Common myeloid progenitor, CD34-positive (primary cell): ENCODE results near the gene MAGI1.

ENCODE experiments used
- CTCF ChIA-PET: fragments of 350-600 bp; sonication (Branson Sonifier 250); formaldehyde crosslinking; loops from one replicate; lab custom pipeline; 2021; ENCODE audit warnings: antibody characterized with exemption; lab: Charles Lee
- POLR2A ChIA-PET: fragments of 350-600 bp; sonication (Branson Sonifier 250); formaldehyde crosslinking; loops from one replicate; lab custom pipeline; 2021; ENCODE audit warnings: antibody characterized with exemption; lab: Charles Lee
- DNase-seq, 3 donors: peaks; one replicate each; pipeline versions ENCODE4 v3.0.0 to v3.0.0-alpha.2; 2013
- H3K27ac ChIP-seq, 2 experiments: 1 replicate in 1 of 2; 2 replicates in 1 of 2; pipeline ENCODE4 v1.7.0; 2013; ENCODE audit warnings: inconsistent platforms in 2 of 2, low read length in 2 of 2, mild to moderate bottlenecking in 2 of 2, low read depth in 1 of 2, moderate library complexity in 1 of 2; ENCODE audit not compliant: severe bottlenecking in 2 of 2, insufficient read depth in 1 of 2, poor library complexity in 1 of 2
- H3K27me3 ChIP-seq, 5 experiments: replicated peaks in 2 of 5; 1 replicate in 3 of 5; 2 replicates in 2 of 5; pipeline versions ENCODE4 v1.6.1 to v1.7.0; 2013; ENCODE audit warnings: low read length in 4 of 5, mild to moderate bottlenecking in 2 of 5, moderate library complexity in 2 of 5, inconsistent platforms in 1 of 5; ENCODE audit not compliant: insufficient read depth in 5 of 5, control insufficient read depth in 4 of 5
- H3K36me3 ChIP-seq, 4 experiments: 1 replicate in 2 of 4; 2 replicates in 2 of 4; pipeline versions ENCODE4 v1.6.1 to v1.7.0; 2013; ENCODE audit warnings: low read length in 3 of 4, control low read depth in 1 of 4, mild to moderate bottlenecking in 1 of 4; ENCODE audit not compliant: control insufficient read depth in 4 of 4, insufficient read depth in 4 of 4
- H3K4me1 ChIP-seq, 4 experiments: 1 replicate in 3 of 4; 2 replicates in 1 of 4; pipeline versions ENCODE4 v1.6.1 to v1.7.1; 2013; ENCODE audit warnings: low read length in 3 of 4, mild to moderate bottlenecking in 3 of 4, control low read depth in 1 of 4, inconsistent platforms in 1 of 4, moderate library complexity in 1 of 4; ENCODE audit not compliant: control insufficient read depth in 4 of 4, insufficient read depth in 4 of 4; ENCODE audit errors: control extremely low read depth in 1 of 4
- H3K4me3 ChIP-seq, 7 experiments: 1 replicate in 4 of 7; 2 replicates in 3 of 7; pipeline versions ENCODE4 v1.5.1 to v1.7.0; 2013; ENCODE audit warnings: mild to moderate bottlenecking in 7 of 7, low read length in 6 of 7, moderate library complexity in 6 of 7, inconsistent platforms in 2 of 7, low read depth in 2 of 7, control low read depth in 1 of 7; ENCODE audit not compliant: insufficient read depth in 4 of 7, control insufficient read depth in 1 of 7; ENCODE audit errors: extremely low read depth in 1 of 7
- H3K9me3 ChIP-seq, 5 experiments: 1 replicate in 4 of 5; 2 replicates in 1 of 5; pipeline versions ENCODE4 v1.6.1 to v1.7.1; 2013; ENCODE audit warnings: low read length in 4 of 5, mild to moderate bottlenecking in 2 of 5, inconsistent platforms in 1 of 5, low read depth in 1 of 5, moderate library complexity in 1 of 5; ENCODE audit not compliant: control insufficient read depth in 4 of 5, insufficient read depth in 2 of 5; ENCODE audit errors: control extremely low read depth in 1 of 5
- WGBS: methylation state at CpG from one replicate; pipeline ENCODE4 v1.1.5; 2013; ENCODE audit not compliant: insufficient coverage; 5-methylcytosine and 5-hydroxymethylcytosine counted together

The MAGI1 gene

GRCh38 chr3:66000506-66000905, 38.2 kb downstream of the MAGI1 start:
- Histone ChIP-seq H3K4me3 (no peak overlapping the region), H3K27me3 (peaks cover 0 to 2% (median 0%) of the 10 kb centered on the region in 5 experiments), H3K27ac (no peak overlapping the region), H3K4me1 (no peaks in the 10 kb centered on the region), H3K9me3 (no peaks in the 10 kb centered on the region), H3K36me3 (no peaks in the 10 kb centered on the region)
- POLR2A ChIA-PET, result no interaction called here
- DNase-seq, result no peak
- CTCF ChIA-PET, result no interaction called here

GRCh38 chr3:65999606-66000005, 39.1 kb downstream of the MAGI1 start:
- Histone ChIP-seq H3K4me1 (no peaks in the 10 kb centered on the region), H3K9me3 (no peaks in the 10 kb centered on the region), H3K4me3 (no peak overlapping the region), H3K27ac (no peak overlapping the region), H3K36me3 (no peaks in the 10 kb centered on the region), H3K27me3 (peaks cover 0 to 2% (median 0%) of the 10 kb centered on the region in 5 experiments)
- CTCF ChIA-PET, result no interaction called here
- POLR2A ChIA-PET, result no interaction called here
- no peak for DNase-seq
- 96% methylated on average over 5 of the region's 8 CpGs for WGBS

GRCh38 chr3:65996589-65996988, 42.1 kb downstream of the MAGI1 start:
- CTCF ChIA-PET, result no interaction called here
- Histone ChIP-seq H3K27me3 (peaks cover 0 to 2% (median 0%) of the 10 kb centered on the region in 5 experiments), H3K4me1 (no peaks in the 10 kb centered on the region), H3K27ac (no peak overlapping the region), H3K9me3 (no peaks in the 10 kb centered on the region), H3K4me3 (no peak overlapping the region), H3K36me3 (no peaks in the 10 kb centered on the region)
- no peak for DNase-seq
- 91% methylated on average over 9 of the region's 11 CpGs for WGBS
- POLR2A ChIA-PET, result no interaction called here

GRCh38 chr3:65995515-65995914, 43.2 kb downstream of the MAGI1 start:
- no peaks in the 10 kb centered on the region for H3K36me3 ChIP-seq
- H3K4me3 ChIP-seq, result no peak overlapping the region
- H3K4me1 ChIP-seq, result no peaks in the 10 kb centered on the region
- no peak overlapping the region for H3K27ac ChIP-seq
- peaks cover 0 to 2% (median 0%) of the 10 kb centered on the region in 5 experiments for H3K27me3 ChIP-seq
- ChIA-PET POLR2A (no interaction called here), CTCF (interaction anchor here (0.7 kb wide), 1 partner anchor 16 kb away, joined by 3 read pairs; no protein-coding TSS in a partner anchor)
- no peaks in the 10 kb centered on the region for H3K9me3 ChIP-seq
- no peak for DNase-seq
- 100% methylated on average over 4 of the region's 6 CpGs for WGBS

GRCh38 chr3:65995030-65995429, 43.7 kb downstream of the MAGI1 start:
- DNase-seq, result no peak
- Histone ChIP-seq H3K9me3 (no peaks in the 10 kb centered on the region), H3K36me3 (no peaks in the 10 kb centered on the region), H3K27ac (no peak overlapping the region), H3K4me1 (no peaks in the 10 kb centered on the region), H3K27me3 (peaks cover 0 to 2% (median 0%) of the 10 kb centered on the region in 5 experiments), H3K4me3 (no peak overlapping the region)
- ChIA-PET CTCF (no interaction called here), POLR2A (no interaction called here)
- WGBS, result 86% methylated on average over 1 of the region's 4 CpGs

- DNase-seq, result no peak
- Histone ChIP-seq H3K27ac (no peak overlapping the region), H3K36me3 (no peaks in the 10 kb centered on the region), H3K27me3 (peaks cover 0 to 2% (median 0%) of the 10 kb centered on the region in 5 experiments), H3K4me1 (no peaks in the 10 kb centered on the region), H3K9me3 (no peaks in the 10 kb centered on the region), H3K4me3 (no peak overlapping the region)
- 100% methylated on average over 1 of the region's 1 CpG for WGBS
- POLR2A ChIA-PET, result no interaction called here
- CTCF ChIA-PET, result no interaction called here
Measured at GRCh38 chr3:65993134-65993900, 45.4 kb downstream of the MAGI1 start.

- H3K36me3 ChIP-seq, result no peaks in the 10 kb centered on the region
- POLR2A ChIA-PET, result no interaction called here
- H3K9me3 ChIP-seq, result no peaks in the 10 kb centered on the region
- H3K27me3 ChIP-seq, result peaks cover 0 to 2% (median 0%) of the 10 kb centered on the region in 5 experiments
- DNase-seq, result no peak
- H3K27ac ChIP-seq, result no peak overlapping the region
- no peaks in the 10 kb centered on the region for H3K4me1 ChIP-seq
- CTCF ChIA-PET, result no interaction called here
- H3K4me3 ChIP-seq, result no peak overlapping the region
- WGBS, result 100% methylated on average over 1 of the region's 1 CpG
Measured at GRCh38 chr3:65992106-65992505, 46.6 kb downstream of the MAGI1 start.
